Inferior parietal cortex (tissue), 1 donor: ENCODE measurements around the gene EGLN1.

Experiments
- DNase-seq: peaks from one replicate; pipeline ENCODE4 v3.0.0-alpha.2; 2016; ENCODE audit errors: extremely low spot score

Gene EGLN1

GRCh38 chr1:231332761-231333160 lies 89.3 kb downstream of the EGLN1 start:
- no peak for DNase-seq

- no peak for DNase-seq
These were observed 92.6 kb downstream of the EGLN1 start for GRCh38 chr1:231329483-231329882.

GRCh38 chr1:231327617-231328016 lies 94.5 kb downstream of the EGLN1 start:
- DNase-seq, result no peak

- DNase-seq, result no peak
These were observed 95.8 kb downstream of the EGLN1 start for GRCh38 chr1:231326248-231326647.

GRCh38 chr1:231324660-231325059 lies 97.4 kb downstream of the EGLN1 start:
- DNase-seq, result no peak

GRCh38 chr1:231322880-231323530 lies 99.1 kb downstream of the EGLN1 start:
- DNase-seq, result no peak

GRCh38 chr1:231319080-231319479 lies 103.0 kb downstream of the EGLN1 start:
- DNase-seq, result no peak

GRCh38 chr1:231318568-231318967 lies 103.5 kb downstream of the EGLN1 start:
- no peak for DNase-seq

GRCh38 chr1:231318015-231318355 lies 104.1 kb downstream of the EGLN1 start:
- DNase-seq, result no peak

GRCh38 chr1:231317306-231318014 lies 104.6 kb downstream of the EGLN1 start:
- DNase-seq, result no peak

GRCh38 chr1:231315887-231316286 lies 106.2 kb downstream of the EGLN1 start:
- no peak for DNase-seq
